Central memory CD4-positive, alpha-beta T cell (primary cell): ENCODE measurements around the gene ARHGEF3.

Experiments used
- DNase-seq: peaks from one replicate; pipeline ENCODE4 v3.0.0; 2022

ARHGEF3 gene

DNA sequence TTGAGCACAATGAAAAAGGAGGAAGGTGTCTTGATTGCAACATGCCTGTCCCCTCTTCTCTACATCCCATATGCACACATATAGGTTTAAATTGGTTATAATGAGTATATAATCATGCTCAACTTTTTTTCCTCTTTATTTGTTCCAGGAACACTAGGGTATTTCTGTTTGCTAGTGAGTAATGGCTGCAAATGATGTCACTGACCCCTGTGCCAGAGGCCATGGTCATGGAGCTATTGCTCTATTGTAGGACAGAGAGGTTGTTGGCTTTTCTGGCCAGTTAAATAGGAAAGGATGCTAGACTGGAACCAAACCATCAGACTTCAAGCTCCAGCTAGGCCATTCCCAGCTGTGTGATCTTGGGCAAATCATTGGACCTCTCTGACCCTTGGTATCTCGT, 9.6 kb downstream of the ARHGEF3 start:
- DNase-seq: no peak

DNA sequence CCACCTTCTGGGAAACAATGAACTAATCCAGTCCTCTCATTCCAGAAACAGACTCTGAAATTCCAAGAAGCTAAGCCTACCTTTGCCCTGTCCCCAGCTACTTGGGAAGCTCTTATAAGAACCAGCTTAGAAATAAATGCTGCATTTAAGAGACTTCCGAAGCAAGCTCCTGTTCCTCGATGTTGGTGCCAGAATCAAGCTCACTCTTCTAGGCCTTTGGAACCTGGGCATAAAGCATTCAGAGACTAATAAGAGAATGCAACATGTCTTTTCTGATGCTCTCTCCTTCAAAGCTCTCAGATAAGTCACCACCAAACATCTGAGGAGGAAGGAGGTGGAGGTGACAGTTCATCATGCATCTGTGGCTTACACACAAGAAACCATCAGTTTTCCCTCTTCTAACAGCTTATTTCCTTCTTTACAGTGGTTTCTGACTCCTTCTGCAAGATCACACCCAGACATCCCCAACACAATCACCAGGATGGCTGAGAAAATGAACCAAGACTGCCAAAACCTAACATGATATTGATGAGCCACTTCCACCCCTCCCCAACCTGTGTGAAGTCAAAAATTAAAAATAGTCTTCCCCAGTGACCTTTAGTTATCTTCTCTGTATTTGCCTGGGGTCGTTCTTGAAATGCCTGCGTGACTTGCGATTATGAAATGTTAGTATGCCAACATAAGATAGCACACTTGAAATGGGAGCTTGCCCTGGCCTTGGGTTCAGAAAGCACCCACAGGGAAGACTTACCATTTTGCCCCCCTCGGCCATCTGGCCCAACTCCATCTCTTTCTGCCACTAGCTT, 11.5 kb downstream of the ARHGEF3 start:
- peak; percentile 34 for DNase-seq

GRCh38 chr3:56789076-56789475, 12.7 kb downstream of the ARHGEF3 start:
- no peak for DNase-seq

DNA sequence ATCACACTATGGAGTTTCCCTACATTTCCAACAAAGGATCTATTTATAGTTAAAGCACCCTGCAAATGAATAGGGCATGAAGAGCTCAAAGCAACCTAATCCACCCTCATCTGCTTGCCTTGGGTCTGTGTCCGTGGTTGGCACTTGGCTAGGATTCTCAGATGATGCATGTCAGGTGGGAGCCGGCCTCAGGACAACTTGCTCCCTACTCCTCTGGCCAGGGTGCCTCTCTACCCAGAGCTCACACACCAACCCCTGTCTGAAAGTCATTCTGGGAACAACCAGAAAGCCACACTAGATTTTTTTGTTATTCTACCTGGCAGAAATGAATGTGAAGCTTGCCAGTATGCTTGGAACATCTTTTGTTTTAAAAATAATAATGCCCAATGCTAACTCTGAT, 13.2 kb downstream of the ARHGEF3 start:
- DNase-seq: no peak

- DNase-seq: peak; percentile 66
These were observed 13.9 kb downstream of the ARHGEF3 start for GRCh38 chr3:56787784-56788256.

- DNase-seq: no peak
These were observed 14.4 kb downstream of the ARHGEF3 start for GRCh38 chr3:56787258-56787775.

GRCh38 chr3:56785499-56785898, 16.2 kb downstream of the ARHGEF3 start:
- no peak for DNase-seq

GRCh38 chr3:56784448-56785001, 17.2 kb downstream of the ARHGEF3 start:
- no peak for DNase-seq

DNA sequence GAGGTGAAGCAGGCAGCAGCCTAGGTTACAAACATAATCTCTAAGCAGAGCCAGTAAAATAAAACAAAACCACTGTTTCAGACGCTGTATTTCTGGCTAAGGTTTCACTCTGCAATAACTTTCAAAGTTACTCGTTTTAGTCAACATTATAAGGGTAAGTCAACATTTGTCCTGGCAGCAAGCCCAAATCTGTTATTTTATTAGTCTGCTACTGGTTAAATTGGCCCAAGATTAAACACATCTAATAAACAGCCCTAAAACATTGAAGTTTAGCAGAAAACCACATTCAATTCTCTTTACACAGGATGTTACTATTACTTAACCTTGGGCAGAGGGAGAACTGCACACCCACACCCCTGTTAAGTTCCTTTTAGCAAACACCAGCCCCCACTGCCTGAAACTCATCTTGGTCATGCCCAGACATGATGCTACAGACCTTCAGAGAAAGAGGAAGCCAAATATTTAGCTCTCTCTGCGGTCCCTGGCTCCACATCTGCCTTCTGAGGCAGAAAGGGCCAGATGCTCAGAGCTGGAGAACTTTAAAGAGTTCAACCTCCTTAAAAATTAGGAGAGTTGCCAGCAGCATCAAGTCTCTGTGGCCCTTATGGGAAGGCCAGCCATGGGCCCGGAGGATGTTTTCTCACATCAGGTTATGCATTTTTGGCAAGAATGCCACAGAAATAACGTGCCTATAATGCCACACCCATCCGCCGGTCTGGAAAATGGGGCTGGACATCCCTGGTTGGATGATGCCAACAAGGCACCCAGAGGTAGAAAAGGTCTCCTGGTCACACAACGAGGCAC, 17.9 kb downstream of the ARHGEF3 start:
- DNase-seq: peak; percentile 83

DNA sequence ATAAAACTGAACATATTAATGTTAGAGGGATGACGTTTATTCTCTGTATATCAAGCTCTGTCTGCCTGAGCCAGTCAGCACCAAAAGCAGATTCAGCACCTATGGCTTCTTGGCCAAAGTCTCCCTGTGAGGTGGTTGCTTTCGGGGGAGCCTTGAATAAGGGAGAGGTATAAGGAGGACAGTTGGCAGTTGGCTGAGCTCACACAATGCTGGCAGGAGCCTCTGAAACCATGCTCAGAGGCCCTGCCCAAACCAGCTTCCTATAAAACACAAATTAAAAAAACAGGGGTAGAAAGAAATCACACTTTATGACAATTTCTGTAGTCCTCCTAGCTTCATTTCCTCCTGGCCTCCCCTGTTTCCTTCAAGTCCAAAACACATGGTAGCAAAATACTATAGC, 18.8 kb downstream of the ARHGEF3 start:
- DNase-seq: no peak

- no peak for DNase-seq
These were observed 19.5 kb downstream of the ARHGEF3 start for GRCh38 chr3:56782215-56782614.

DNA sequence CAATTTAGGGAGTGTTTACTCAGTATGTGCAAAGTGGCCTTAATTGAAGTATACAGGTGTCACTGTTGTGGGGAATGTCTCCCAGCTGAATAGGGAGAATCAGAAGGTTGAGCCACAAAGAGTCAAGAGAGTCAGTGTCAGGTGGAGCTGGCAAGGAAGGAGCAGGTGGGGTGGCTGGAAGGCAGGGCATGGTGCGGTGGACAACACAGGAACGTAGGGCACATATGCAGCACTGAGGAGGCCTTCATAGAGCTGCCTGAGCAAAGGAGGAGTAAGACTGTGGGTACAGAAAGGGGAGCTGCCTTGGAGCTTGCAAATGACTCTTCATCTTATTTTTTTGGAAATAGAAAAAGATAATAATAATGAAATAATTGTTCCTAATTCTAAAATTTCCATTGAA, 20.0 kb downstream of the ARHGEF3 start:
- DNase-seq: no peak

GRCh38 chr3:56780936-56781335, 20.8 kb downstream of the ARHGEF3 start:
- no peak for DNase-seq

DNA sequence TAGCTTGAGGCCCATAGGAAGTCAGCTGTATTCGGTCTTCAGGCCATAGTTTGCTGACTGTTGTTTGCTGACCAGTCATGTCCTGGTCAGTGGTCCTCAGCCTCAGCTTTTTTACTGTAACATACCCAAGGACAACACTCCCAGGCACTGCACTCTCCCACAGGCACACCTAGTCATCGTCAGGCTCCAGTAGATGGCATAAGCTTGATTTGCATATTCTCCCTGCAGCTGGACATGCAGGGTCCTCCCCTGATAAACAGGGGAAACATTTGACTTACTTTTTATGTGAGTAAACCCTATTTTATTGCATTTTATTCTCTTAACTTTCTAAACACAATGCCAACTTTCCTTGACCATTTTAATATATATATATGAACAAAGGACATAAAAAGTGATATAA, 22.9 kb downstream of the ARHGEF3 start:
- DNase-seq: no peak

DNA sequence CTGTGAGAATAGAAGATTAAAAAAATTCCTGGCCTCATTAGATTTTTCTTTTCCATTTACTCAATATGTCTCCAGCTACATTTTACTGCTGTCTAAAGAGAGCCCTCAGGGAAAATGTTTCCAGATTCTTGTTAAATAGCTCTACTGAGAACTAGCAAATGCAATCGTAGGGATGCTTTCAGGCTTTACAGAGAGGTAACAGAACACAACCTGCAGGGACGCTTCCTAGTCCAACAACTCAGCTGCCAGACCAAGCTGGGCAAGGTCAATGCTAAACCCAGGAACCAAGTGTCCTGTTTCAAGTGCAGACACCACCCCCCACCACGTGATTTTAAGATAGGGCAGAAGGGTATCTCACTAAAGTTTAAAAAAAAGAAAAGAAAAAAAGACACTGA, 25.2 kb downstream of the ARHGEF3 start:
- no peak for DNase-seq

GRCh38 chr3:56775838-56776555, 25.8 kb downstream of the ARHGEF3 start:
- DNase-seq: no peak

- no peak for DNase-seq
These were observed 26.3 kb downstream of the ARHGEF3 start for GRCh38 chr3:56775445-56775837.

DNA sequence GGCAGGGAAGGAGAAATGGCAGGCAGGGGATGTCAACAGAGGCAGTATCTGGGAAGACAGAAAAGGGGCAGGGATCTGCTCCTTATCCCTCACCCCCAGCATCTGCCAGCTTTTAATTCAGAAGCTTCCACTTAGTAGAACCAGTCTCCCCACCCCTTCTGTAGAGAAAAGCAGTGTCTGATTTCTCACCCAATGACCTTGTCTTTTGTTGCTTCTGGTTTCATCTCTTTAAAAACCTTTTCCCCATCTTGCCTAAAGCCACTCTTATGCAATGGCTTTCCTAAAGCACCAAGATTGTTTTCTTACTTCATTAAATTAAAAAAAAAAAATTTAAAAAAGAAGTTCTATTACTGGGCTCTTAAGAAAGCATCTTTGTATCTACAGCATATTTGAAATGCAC, 27.8 kb downstream of the ARHGEF3 start:
- DNase-seq: no peak

- DNase-seq: no peak
These were observed 28.5 kb downstream of the ARHGEF3 start for GRCh38 chr3:56772952-56773938.

DNA sequence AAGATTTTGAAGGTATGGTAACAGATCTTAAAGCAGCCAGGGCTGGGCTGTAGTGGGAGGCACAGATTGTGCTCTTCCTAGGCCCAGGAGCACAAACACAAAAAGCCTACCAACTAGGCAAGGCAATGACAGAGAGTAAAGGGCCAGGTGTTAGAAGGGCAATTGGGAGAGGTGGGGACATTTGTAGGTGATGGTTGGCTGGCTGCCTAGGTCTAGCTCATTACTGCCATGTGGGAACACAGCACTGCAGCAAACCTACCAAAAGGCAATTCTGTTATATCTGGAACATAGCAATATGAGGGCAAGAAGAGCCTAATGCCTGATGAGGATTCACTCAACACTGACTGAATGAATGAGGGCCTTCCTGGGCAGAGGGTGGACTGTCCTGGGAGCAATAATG, 30.4 kb downstream of the ARHGEF3 start:
- no peak for DNase-seq

GRCh38 chr3:56769116-56769707, 32.5 kb downstream of the ARHGEF3 start:
- DNase-seq: no peak
